Sigmoid colon (tissue), 4 donors: ENCODE results near the gene TMCO5A.

Experiments
- CTCF ChIP-seq, 4 experiments: fragments of 450-650 bp in 3 of 4; fragments of 200-600 bp in 1 of 4; IDR thresholded peaks; one replicate each; pipeline ENCODE4 v1.5.1; 2016 to 2019; ENCODE audit warnings: antibody characterized with exemption in 4 of 4, mild to moderate bottlenecking in 3 of 4, moderate library complexity in 2 of 4
- EP300 ChIP-seq, 4 donors: sonication (generic); formaldehyde crosslinking; IDR thresholded peaks; one replicate each; pipeline ENCODE4 v1.6.1; 2017; ENCODE audit warnings: antibody characterized with exemption in 4 of 4
- POLR2A ChIP-seq, 2 donors: fragments of 450-650 bp; IDR thresholded peaks; one replicate each; pipeline ENCODE4 v1.6.1; 2016; ENCODE audit warnings: antibody characterized with exemption in 2 of 2, mild to moderate bottlenecking in 2 of 2, moderate library complexity in 2 of 2
- POLR2AphosphoS5 ChIP-seq, 4 donors: sonication (generic); formaldehyde crosslinking; IDR thresholded peaks; one replicate each; pipeline ENCODE4 v1.6.1; 2017; ENCODE audit warnings: antibody characterized with exemption in 4 of 4

GRCh38 chr15:37907136-37907535 lies 27.3 kb upstream of the TMCO5A start:
- TF ChIP-seq CTCF (IDR thresholded peaks at IDR 0.05) (no peak), POLR2A (IDR thresholded peaks at IDR 0.05) (no peak), EP300 (IDR thresholded peaks at IDR 0.05) (no peak), POLR2AphosphoS5 (IDR thresholded peaks at IDR 0.05) (no peak)
